Measurements from ENCODE around the gene SP100. TPM values are rescaled to one million over a fixed set of nuclear protein-coding genes. Genes with fewer than 3 reads are reported as not detected.
A peak's percentile ranks its signal among the peaks of the same experiment; 100 is the strongest.

SP100 gene
- total RNA-seq, 1 donor from 2014 or later: 120 TPM

- Mint-ChIP-seq H3K36me3 (ENCODE audit: unreplicated experiment) (peaks cover 82% of the 10 kb centered on the region), H3K9me3 (ENCODE audit: unreplicated experiment) (peaks cover 18% of the 10 kb centered on the region), H3K27ac (ENCODE audit: unreplicated experiment) (no peak overlapping the region), H3K4me3 (ENCODE audit: unreplicated experiment) (no peak overlapping the region), H3K27me3 (ENCODE audit: unreplicated experiment) (no peaks in the 10 kb centered on the region), H3K4me1 (ENCODE audit: unreplicated experiment) (no peaks in the 10 kb centered on the region)
- TF ChIP-seq, protein P1, sequence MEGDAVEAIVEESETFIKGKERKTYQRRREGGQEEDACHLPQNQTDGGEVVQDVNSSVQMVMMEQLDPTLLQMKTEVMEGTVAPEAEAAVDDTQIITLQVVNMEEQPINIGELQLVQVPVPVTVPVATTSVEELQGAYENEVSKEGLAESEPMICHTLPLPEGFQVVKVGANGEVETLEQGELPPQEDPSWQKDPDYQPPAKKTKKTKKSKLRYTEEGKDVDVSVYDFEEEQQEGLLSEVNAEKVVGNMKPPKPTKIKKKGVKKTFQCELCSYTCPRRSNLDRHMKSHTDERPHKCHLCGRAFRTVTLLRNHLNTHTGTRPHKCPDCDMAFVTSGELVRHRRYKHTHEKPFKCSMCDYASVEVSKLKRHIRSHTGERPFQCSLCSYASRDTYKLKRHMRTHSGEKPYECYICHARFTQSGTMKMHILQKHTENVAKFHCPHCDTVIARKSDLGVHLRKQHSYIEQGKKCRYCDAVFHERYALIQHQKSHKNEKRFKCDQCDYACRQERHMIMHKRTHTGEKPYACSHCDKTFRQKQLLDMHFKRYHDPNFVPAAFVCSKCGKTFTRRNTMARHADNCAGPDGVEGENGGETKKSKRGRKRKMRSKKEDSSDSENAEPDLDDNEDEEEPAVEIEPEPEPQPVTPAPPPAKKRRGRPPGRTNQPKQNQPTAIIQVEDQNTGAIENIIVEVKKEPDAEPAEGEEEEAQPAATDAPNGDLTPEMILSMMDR (IDR thresholded peaks at IDR 0.05): no peak
- no peak for DNase-seq (ENCODE audit: extremely low spot score, unreplicated experiment)
Observed at GRCh38 chr2:230457073-230457768, 41.2 kb downstream of the SP100 start.

- TF ChIP-seq, protein P1 (IDR thresholded peaks at IDR 0.05): no peak
- H3K4me3 Mint-ChIP-seq (ENCODE audit: unreplicated experiment): no peak overlapping the region
- peaks cover 18% of the 10 kb centered on the region for H3K9me3 Mint-ChIP-seq (ENCODE audit: unreplicated experiment)
- H3K36me3 Mint-ChIP-seq (ENCODE audit: unreplicated experiment): peaks cover 83% of the 10 kb centered on the region
- H3K4me1 Mint-ChIP-seq (ENCODE audit: unreplicated experiment): no peaks in the 10 kb centered on the region
- H3K27ac Mint-ChIP-seq (ENCODE audit: unreplicated experiment): no peak overlapping the region
- no peak for DNase-seq (ENCODE audit: extremely low spot score, unreplicated experiment)
- no peaks in the 10 kb centered on the region for H3K27me3 Mint-ChIP-seq (ENCODE audit: unreplicated experiment)
Observed at GRCh38 chr2:230457793-230458192, 41.8 kb downstream of the SP100 start.

DNA sequence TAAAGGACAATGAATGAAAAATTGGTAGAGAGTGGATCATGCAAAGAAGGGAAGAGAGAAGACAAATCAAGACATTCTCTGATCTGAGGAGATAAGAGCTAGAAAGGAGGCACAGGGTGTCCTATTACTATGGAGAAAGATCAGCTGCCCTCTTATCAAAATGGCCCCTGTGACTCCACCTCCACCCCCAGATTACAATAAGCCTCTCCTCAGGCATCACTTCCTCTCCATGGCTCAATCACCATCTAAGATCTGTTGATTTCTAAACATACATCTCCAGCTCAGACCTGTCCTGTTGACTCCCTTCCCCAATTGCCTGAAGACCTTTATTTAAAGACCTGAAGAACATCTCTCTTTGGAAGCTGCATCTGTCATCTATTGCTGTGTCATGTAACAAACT lies 43.2 kb downstream of the SP100 start:
- Mint-ChIP-seq H3K36me3 (ENCODE audit: unreplicated experiment) (peaks cover 84% of the 10 kb centered on the region), H3K4me1 (ENCODE audit: unreplicated experiment) (no peaks in the 10 kb centered on the region), H3K9me3 (ENCODE audit: unreplicated experiment) (peaks cover 9% of the 10 kb centered on the region), H3K27me3 (ENCODE audit: unreplicated experiment) (no peaks in the 10 kb centered on the region), H3K27ac (ENCODE audit: unreplicated experiment) (no peak overlapping the region), H3K4me3 (ENCODE audit: unreplicated experiment) (no peak overlapping the region)
- TF ChIP-seq, protein P1 (IDR thresholded peaks at IDR 0.05): no peak
- DNase-seq (ENCODE audit: extremely low spot score, unreplicated experiment): no peak

DNA sequence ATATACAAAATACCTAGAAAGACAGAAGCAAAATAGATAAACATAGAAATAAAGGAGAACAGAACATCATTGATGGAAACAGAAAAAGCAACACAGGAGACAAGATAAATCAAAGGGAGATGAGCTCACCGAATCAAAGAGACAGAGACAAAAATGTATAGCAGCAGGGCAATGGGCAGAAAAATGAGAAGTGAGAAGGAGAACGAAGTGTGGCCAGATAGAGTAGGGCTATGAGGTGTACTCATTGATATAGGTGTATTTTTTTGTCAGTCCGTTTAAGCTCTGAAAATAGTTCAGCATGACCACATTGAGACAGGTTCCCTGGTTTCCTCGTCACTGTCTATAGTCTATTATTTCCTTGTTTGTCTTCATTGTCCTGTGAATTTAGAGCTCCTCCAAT lies 55.1 kb downstream of the SP100 start:
- peaks cover 17% of the 10 kb centered on the region for H3K9me3 Mint-ChIP-seq (ENCODE audit: unreplicated experiment)
- H3K27ac Mint-ChIP-seq (ENCODE audit: unreplicated experiment): no peak overlapping the region
- H3K27me3 Mint-ChIP-seq (ENCODE audit: unreplicated experiment): no peaks in the 10 kb centered on the region
- no peak overlapping the region for H3K4me3 Mint-ChIP-seq (ENCODE audit: unreplicated experiment)
- TF ChIP-seq, protein P1 (IDR thresholded peaks at IDR 0.05): no peak
- DNase-seq (ENCODE audit: extremely low spot score, unreplicated experiment): no peak
- peaks cover 83% of the 10 kb centered on the region for H3K36me3 Mint-ChIP-seq (ENCODE audit: unreplicated experiment)
- no peaks in the 10 kb centered on the region for H3K4me1 Mint-ChIP-seq (ENCODE audit: unreplicated experiment)

GRCh38 chr2:230472621-230473018 lies 56.6 kb downstream of the SP100 start:
- Mint-ChIP-seq H3K4me3 (ENCODE audit: unreplicated experiment) (no peak overlapping the region), H3K27me3 (ENCODE audit: unreplicated experiment) (no peaks in the 10 kb centered on the region), H3K36me3 (ENCODE audit: unreplicated experiment) (peaks cover 77% of the 10 kb centered on the region), H3K9me3 (ENCODE audit: unreplicated experiment) (peaks cover 17% of the 10 kb centered on the region), H3K4me1 (ENCODE audit: unreplicated experiment) (no peaks in the 10 kb centered on the region), H3K27ac (ENCODE audit: unreplicated experiment) (peak overlapping the region; percentile 9)
- TF ChIP-seq, protein P1 (IDR thresholded peaks at IDR 0.05): no peak
- no peak for DNase-seq (ENCODE audit: extremely low spot score, unreplicated experiment)
